Measurements from ENCODE around the gene DYSF.

Gene DYSF

GRCh38 chr2:71457123-71457915 lies 4.0 kb downstream of the DYSF start:
- no peak for DNase-seq

- no peak for DNase-seq
Observed at GRCh38 chr2:71457923-71458322, 4.6 kb downstream of the DYSF start.

- no peak for DNase-seq
Observed at GRCh38 chr2:71458413-71459083, 5.2 kb downstream of the DYSF start.

- DNase-seq = no peak
Observed at GRCh38 chr2:71459084-71459431, 5.7 kb downstream of the DYSF start.

DNA sequence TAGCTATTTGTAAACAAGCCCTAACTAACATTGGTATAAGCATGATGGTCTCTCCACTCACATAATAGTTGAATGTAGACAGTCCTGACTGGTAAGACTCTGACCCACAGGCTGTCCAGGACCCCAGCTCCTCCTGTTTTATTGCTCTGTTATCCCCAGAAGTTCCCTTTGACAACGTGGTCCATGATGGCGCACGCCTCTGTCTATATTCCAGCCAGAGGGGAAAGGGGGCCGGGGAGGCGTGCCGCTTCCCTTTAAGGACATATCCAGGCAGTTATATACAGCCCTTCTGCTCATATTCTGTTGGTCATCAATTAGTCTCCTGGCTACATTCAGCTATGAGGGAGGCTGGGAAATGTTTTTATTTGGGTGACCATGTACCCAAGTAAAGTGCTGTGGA lies 6.7 kb downstream of the DYSF start:
- DNase-seq = no peak

DNA sequence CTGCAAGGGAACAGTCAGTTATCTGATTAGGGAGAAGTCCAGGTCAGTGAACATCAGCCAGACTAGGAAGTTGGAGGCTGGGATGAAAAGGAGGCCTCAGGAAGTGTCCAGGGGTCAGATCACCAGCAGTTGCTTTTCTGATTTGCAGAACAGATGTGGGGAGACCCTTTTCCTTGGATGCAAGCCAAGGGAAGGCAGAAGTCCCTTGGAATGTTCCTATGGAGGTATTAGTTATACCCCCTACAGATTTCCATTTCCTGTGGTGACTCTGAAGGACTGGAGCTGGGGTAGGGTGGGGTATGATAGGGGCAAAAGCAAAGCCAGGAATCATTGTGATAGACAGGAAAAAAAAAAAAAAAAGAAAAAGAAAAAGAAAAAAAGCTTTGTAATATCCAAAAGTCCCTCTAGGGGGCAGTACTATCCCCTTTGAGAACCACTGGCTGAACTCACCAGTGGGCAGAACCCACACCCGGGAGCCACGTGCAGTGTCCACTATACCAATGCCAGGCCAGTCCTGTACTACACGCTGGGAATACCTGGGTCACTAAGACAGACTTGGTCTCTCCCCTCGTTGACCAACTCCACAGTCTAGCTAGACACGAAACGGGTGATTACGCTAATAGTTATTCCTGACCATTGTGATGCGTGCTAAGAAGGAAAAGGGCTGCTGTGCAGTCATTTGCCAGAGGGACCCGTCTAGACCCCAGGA lies 7.4 kb downstream of the DYSF start:
- DNase-seq = no peak

- DNase-seq = no peak
Observed at GRCh38 chr2:71461304-71461671, 7.9 kb downstream of the DYSF start.

- DNase-seq = no peak
Observed at GRCh38 chr2:71462056-71462605, 8.8 kb downstream of the DYSF start.

DNA sequence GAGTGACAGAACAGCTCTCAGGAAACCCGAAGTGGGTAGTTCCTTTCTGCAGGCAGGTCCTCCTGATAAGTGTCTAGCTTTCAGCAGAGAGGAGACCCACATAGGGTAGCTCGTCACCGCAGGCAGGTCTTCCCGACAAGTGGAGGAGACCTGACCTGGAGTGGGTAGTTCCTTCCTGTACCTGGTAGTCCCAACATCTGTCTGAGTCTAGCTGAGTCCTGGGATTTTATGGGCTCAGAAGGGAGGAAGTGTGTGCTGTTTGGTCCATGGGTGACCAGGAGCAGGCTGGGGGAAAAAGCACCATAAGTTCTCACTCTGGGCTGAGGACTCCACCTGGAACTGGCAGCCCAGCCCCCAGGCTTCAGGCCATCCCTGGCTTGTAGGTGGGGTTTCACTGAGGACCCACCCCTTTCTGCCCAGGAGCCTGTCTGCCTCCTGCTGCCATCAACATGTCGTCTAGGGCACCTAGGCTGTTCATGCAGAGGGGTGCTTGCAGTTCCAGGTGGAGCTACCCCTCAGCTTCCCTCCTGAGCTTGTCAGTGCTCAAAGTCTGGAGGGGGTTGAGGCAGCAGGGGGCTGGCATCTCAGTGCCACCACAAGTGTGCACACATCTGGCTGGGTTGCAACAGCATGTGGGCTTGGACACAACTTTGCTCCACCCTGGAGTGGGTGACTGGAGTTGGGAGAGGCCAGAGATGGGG lies 9.4 kb downstream of the DYSF start:
- DNase-seq = no peak

DNA sequence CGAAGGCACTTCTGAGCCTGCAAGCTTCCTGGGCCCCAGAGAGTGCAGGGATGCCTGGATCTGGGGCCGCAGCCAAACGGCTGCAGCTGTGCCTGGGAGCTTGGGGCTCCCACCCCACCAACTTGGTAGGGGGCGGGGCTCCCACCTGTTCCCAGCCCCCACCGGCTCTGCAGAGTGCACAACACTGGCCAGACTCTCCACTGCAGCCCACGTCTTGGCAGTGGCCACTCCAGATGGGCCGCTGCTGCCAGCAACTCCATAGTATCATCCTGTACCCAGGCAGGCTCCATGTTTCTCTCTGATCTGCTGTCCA lies 9.9 kb downstream of the DYSF start:
- no peak for DNase-seq

- DNase-seq = no peak
Observed at GRCh38 chr2:71464389-71464788, 11.0 kb downstream of the DYSF start.

- no peak for DNase-seq
Observed at GRCh38 chr2:71465356-71465755, 12.0 kb downstream of the DYSF start.

DNA sequence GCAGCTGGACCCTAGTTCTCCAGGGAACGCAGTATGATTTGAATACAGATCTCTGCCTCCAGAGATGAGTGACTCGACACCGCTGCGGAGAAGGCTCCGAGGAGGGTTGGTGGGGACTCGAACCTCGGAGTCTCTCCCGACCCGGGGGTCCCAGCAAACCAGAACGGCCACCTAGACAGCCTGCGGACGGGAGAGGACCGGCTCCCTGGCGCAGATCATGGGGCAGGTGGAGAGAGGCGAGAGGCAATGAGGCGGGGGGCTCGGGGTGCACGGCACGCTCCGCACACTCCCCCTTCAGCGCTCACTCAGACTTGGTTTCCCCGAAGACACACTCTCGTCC lies 12.6 kb downstream of the DYSF start:
- no peak for DNase-seq

DNA sequence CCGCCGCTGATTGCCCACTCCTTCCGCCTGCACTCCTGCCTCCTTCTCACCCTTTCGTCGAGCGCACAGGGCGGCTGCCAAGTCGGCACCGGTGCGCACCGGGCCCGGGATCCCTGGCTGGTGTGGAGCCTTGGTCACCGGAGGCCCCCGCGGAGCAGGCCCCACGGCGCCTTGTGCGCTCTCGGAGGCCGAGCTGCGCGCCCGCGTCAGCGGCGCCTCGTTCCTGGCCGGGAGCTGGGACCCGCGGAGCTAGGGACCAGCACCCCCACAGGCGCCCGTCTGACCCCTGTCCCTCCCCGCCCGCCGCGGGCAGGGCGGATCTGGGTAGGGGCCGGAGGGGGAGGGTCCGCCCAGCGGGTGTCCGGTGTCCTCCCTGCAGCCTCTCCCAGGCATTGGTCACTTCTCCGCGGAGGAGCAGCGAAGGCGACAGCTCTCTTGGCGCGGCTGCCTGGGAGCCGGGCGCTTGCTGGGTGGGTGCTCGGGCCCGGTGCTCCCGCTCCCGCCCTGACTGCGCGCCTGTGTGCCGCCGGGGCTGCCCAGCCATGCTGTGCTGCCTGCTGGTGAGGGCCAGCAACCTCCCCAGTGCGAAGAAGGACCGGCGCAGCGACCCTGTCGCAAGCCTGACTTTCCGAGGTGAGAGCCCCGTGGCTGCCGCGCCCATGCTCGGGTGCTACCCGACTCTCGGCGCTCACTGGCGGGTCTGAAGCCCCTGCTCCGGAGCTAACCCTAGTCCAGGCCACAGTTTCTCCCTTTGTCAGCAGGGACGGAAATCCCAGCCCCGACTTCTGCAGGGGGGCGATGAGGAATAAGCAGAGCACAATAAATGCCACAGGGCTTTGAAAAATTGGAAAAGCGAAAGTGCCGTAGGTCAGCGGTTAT lies 13.2 kb downstream of the DYSF start:
- DNase-seq = no peak

- DNase-seq = no peak
Observed at GRCh38 chr2:71467180-71467815, 13.9 kb downstream of the DYSF start.

- no peak for DNase-seq
Observed at GRCh38 chr2:71468279-71469015, 15.1 kb downstream of the DYSF start.

DNA sequence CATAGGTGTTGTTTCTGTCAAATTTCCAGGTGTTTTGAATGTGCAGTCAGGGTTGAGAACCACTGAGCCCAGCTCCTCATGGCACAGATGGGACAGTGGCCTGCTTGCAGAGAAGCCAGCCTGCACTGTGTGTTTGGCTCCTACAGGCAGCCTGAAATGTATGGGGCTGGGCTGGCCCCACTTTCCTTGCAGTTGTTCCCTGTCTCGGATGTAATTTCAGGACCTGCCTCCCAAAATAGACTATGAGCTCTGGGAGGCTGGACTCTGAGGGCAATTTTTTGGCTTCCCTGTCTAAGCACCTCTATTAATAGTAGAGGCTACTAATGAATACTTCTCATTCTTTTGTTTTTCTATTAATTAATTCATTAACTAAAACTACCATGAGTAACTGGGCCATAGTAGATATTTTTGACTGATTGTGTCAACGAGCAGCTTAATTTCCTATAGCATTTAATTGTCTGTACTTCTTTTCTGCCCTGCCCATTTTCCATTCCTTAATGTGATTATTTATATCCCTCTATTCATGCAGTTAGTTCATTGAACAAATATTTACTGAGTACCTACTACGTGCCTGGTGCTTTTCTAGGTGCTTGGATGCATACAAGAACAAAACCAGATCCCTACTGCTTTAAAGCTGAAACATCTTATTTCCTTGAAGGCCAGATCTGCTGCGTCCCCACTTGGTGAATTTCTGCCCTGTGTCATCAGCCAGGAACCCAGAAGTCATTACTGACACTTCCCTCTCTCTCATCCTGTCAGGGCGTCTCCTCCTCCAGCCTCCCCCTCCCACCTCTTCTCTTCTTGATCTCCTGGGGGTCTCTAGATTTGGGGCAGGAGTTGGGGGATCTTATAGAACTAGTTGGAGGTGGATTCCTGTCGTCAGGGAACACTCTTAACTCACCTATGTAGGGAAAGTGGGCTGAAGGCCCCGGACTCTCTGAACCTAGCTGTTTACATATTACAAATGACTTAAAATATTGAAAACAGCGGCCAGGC lies 16.3 kb downstream of the DYSF start:
- DNase-seq = no peak

GRCh38 chr2:71471276-71471675 lies 17.9 kb downstream of the DYSF start:
- DNase-seq = no peak

- DNase-seq = no peak
Observed at GRCh38 chr2:71472019-71472418, 18.7 kb downstream of the DYSF start.
